BE2C (cell line): ENCODE data around the gene SLC39A9.
"Not testable (repeated sequence)": the region's sequence is repeated elsewhere in the genome, so short reads cannot be mapped to it uniquely, and the experiment has no call there.

Source experiments
- DNase-seq: peaks from one replicate; pipeline ENCODE4 v3.0.0-alpha.2; 2020
- H3K27me3 ChIP-seq: fragments of 250-450 bp; sonication (Bioruptor Pico); 2 replicates; pipeline ENCODE4 v1.5.1; 2020; ENCODE audit warnings: mild to moderate bottlenecking
- H3K36me3 ChIP-seq: fragments of 250-450 bp; sonication (Bioruptor Pico); 2 replicates; pipeline ENCODE4 v1.5.1; 2020; ENCODE audit warnings: mild to moderate bottlenecking
- H3K4me1 ChIP-seq: fragments of 250-450 bp; sonication (Bioruptor Pico); 2 replicates; pipeline ENCODE4 v1.5.1; 2020
- H3K4me3 ChIP-seq: 2 replicates; pipeline ENCODE4 v1.5.1; 2011; ENCODE audit warnings: low read depth, low read length
- H3K9me3 ChIP-seq: fragments of 250-450 bp; sonication (Bioruptor Pico); 2 replicates; pipeline ENCODE4 v1.5.1; 2020
- TF ChIP-seq, protein P1 (sequence below): IDR thresholded peaks from 2 replicates; pipeline ENCODE4 v1.5.1; 2012; ENCODE audit warnings: mild to moderate bottlenecking, low read depth, low read length

The SLC39A9 gene

DNA sequence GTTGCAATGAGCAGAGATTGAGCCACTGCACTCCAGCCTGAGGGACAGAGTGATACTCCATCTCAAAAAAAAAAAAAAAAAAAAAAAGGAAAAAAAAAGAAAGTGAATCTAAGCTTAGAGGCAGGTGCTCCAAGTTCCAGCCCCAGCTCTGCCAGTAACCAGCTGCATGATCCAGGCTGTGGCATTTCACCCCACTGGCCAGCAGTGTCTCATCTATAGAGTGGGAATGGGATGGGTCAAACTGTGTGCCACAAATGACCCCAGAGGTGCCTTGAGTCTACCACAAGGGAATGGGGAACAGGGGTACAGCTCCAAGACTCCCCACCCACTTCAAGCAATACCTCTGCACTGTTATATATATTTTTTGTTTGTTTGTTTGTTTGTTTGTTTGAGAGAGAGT, 91.0 kb downstream of the SLC39A9 start:
- TF ChIP-seq, protein P1, sequence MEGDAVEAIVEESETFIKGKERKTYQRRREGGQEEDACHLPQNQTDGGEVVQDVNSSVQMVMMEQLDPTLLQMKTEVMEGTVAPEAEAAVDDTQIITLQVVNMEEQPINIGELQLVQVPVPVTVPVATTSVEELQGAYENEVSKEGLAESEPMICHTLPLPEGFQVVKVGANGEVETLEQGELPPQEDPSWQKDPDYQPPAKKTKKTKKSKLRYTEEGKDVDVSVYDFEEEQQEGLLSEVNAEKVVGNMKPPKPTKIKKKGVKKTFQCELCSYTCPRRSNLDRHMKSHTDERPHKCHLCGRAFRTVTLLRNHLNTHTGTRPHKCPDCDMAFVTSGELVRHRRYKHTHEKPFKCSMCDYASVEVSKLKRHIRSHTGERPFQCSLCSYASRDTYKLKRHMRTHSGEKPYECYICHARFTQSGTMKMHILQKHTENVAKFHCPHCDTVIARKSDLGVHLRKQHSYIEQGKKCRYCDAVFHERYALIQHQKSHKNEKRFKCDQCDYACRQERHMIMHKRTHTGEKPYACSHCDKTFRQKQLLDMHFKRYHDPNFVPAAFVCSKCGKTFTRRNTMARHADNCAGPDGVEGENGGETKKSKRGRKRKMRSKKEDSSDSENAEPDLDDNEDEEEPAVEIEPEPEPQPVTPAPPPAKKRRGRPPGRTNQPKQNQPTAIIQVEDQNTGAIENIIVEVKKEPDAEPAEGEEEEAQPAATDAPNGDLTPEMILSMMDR, result no peak

DNA sequence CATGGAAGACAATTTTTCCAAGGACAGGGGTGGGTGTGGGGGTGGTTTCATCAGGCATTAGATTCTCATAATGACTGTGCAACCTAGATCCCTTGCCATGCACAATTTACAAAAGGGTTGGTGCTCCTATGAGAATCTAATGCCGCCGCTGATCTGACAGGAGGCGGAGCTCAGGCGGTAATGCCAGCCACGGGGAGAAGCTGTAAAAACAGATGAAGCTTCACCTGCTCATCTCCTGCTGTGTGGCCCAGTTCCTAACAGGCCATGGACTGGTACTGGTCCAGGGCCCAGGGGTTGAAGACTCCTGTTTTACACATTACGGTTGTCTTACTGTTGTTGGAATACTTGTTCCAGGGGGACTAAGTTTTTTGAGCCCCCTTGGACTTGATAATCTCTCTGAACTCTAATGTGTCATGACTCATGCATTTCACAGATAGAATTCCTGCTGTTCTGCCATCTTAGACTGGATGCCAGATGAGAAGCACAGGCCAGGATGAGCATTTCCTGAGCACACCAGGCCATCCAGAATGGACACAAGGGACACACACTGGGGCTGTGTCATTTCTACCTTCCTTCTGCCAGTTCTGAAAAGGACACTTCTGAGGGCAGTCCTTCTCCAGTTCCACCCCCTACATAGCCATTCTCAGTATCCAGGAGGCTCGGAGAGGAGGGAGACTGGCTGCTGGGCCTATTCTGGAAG, 91.9 kb downstream of the SLC39A9 start:
- DNase-seq, result no peak
- no peaks in the 10 kb centered on the region for H3K9me3 ChIP-seq
- H3K27me3 ChIP-seq, result peaks cover 8% of the 10 kb centered on the region
- TF ChIP-seq, protein P1, result no peak
- no peak overlapping the region for H3K4me3 ChIP-seq
- no peaks in the 10 kb centered on the region for H3K4me1 ChIP-seq
- no peaks in the 10 kb centered on the region for H3K36me3 ChIP-seq

More for the DNA sequence above, 91.0 kb downstream of the SLC39A9 start:
- no peak overlapping the region for H3K4me3 ChIP-seq
- H3K4me1 ChIP-seq, result no peaks in the 10 kb centered on the region
- no peaks in the 10 kb centered on the region for H3K36me3 ChIP-seq
- no peak for DNase-seq
- H3K9me3 ChIP-seq, result no peaks in the 10 kb centered on the region
- H3K27me3 ChIP-seq, result peaks cover 17% of the 10 kb centered on the region

DNA sequence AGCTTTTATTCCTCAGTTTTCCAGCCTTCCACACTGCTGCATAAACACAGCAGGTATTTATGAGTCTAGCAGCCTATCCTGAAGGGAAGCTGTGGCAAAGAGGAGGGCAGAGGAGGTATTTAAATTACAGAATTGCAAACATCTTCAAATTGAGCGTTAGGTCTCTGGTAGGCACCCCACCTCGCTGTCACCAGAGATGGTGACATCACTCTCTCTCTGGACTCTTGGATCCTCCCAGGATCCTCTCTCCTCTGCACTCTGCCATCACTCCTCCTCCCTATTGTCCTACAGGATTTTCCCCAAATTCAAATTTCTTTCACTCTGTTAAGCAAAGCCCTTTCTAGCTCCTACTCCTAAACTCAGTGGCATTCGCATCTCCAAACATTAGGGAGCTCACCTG, 92.7 kb downstream of the SLC39A9 start:
- H3K4me3 ChIP-seq, result no peak overlapping the region
- no peak for DNase-seq
- no peaks in the 10 kb centered on the region for H3K36me3 ChIP-seq
- H3K4me1 ChIP-seq, result no peaks in the 10 kb centered on the region
- H3K27me3 ChIP-seq, result no peaks in the 10 kb centered on the region; the same call in none of the 2 replicates
- TF ChIP-seq, protein P1, result no peak
- no peaks in the 10 kb centered on the region for H3K9me3 ChIP-seq

DNA sequence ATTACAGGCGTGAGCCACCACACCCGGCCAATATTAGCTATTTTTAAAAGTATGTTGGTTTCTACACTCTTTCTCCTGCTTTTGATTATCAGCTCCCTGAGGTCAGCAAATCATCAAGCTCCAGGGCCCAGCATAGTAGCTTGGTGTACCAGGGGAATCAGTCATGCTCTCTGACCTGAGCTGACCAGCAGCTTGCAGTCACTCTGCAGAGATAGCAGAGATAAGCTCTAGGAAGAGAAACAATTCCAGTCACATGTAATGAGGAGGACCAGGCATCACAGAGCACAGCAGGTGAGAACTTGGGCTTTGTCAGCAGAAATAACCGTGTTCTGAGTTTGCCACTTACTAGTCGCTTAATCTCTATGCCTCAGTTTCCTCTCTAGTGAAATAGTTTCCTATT, 94.5 kb downstream of the SLC39A9 start:
- TF ChIP-seq, protein P1, result no peak
- Histone ChIP-seq H3K27me3 (no peaks in the 10 kb centered on the region), H3K4me1 (no peaks in the 10 kb centered on the region), H3K4me3 (no peak overlapping the region), H3K9me3 (no peaks in the 10 kb centered on the region), H3K36me3 (no peaks in the 10 kb centered on the region)
- no peak for DNase-seq

GRCh38 chr14:69493791-69494190, 95.3 kb downstream of the SLC39A9 start:
- no peak for DNase-seq
- no peaks in the 10 kb centered on the region for H3K4me1 ChIP-seq
- H3K9me3 ChIP-seq, result no peaks in the 10 kb centered on the region
- TF ChIP-seq, protein P1, result no peak
- no peak overlapping the region for H3K4me3 ChIP-seq
- no peaks in the 10 kb centered on the region for H3K36me3 ChIP-seq
- H3K27me3 ChIP-seq, result no peaks in the 10 kb centered on the region

GRCh38 chr14:69495341-69495921, 96.9 kb downstream of the SLC39A9 start:
- H3K4me3 ChIP-seq, result no peak overlapping the region
- no peaks in the 10 kb centered on the region for H3K27me3 ChIP-seq
- no peaks in the 10 kb centered on the region for H3K4me1 ChIP-seq
- no peak for DNase-seq
- H3K9me3 ChIP-seq, result no peaks in the 10 kb centered on the region
- TF ChIP-seq, protein P1, result no peak
- no peaks in the 10 kb centered on the region for H3K36me3 ChIP-seq

DNA sequence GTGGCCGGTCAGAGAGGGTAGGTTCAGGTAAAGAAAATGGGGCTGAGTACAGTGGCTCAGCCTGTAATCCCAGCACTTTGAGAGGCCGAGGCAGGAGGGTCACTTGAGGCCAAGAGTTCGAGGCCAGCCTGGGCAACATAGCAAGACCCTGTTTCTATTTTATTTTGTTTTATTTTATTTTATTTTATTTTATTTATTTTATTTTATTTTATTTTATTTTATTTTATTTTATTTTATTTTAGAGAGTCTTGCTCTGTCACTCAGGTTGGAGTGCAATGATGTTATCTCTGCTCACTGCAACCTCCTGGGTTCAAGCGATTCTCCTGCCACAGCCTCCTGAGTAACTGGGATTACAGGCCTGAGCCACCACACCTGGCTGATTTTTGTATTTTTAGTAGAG, 99.4 kb downstream of the SLC39A9 start:
- not testable (repeated sequence) for H3K27me3 ChIP-seq, DNase-seq, H3K9me3 ChIP-seq, H3K4me3 ChIP-seq, H3K36me3 ChIP-seq, H3K4me1 ChIP-seq

- not testable (repeated sequence) for H3K9me3 ChIP-seq, H3K4me3 ChIP-seq, H3K4me1 ChIP-seq, H3K36me3 ChIP-seq, DNase-seq, H3K27me3 ChIP-seq
These were observed 99.8 kb downstream of the SLC39A9 start for GRCh38 chr14:69498286-69498685.
